Peyer's patch (tissue), 4 donors: ENCODE data around the gene FLT4. TPM values are rescaled to one million over a fixed set of nuclear protein-coding genes. Genes with fewer than 3 reads are reported as not detected.

Experiments used
- DNase-seq, 3 donors: peaks; one replicate each; pipeline ENCODE4 v3.0.0-alpha.2; 2017 to 2019
- H3K27ac ChIP-seq, 4 donors: fragments of 200-600 bp; sonication (generic); one replicate each; pipeline ENCODE4 v1.5.1; 2016 to 2019
- H3K27me3 ChIP-seq, 2 donors: fragments of 200-600 bp; sonication (generic); one replicate each; pipeline ENCODE4 v1.5.1; 2019
- H3K36me3 ChIP-seq, 3 donors: fragments of 200-600 bp; sonication (generic); one replicate each; pipeline ENCODE4 v1.5.1; 2016 to 2019
- H3K4me1 ChIP-seq, 4 donors: fragments of 200-600 bp; sonication (generic); one replicate each; pipeline ENCODE4 v1.5.1; 2016 to 2019
- H3K4me3 ChIP-seq, 4 donors: fragments of 200-600 bp; sonication (generic); 1 replicate in 3 of 4; 2 replicates in 1 of 4; pipeline ENCODE4 v1.5.1; 2016 to 2019; ENCODE audit warnings: mild to moderate bottlenecking in 1 of 4
- H3K9me3 ChIP-seq, 4 donors: fragments of 200-600 bp; sonication (generic); one replicate each; pipeline ENCODE4 v1.5.1; 2016 to 2019; ENCODE audit warnings: mild to moderate bottlenecking in 1 of 4
- CTCF ChIP-seq, 6 experiments: fragments of 450-650 bp in 4 of 6; fragments of 200-600 bp in 2 of 6; sonication (generic) in 1 of 6; IDR thresholded peaks; one replicate each; pipeline ENCODE4 v1.5.1; 2017 to 2019; ENCODE audit warnings: antibody characterized with exemption in 6 of 6, mild to moderate bottlenecking in 3 of 6, moderate library complexity in 1 of 6
- POLR2A ChIP-seq, 2 donors: fragments of 450-650 bp; IDR thresholded peaks; one replicate each; pipeline ENCODE4 v1.5.1; 2017; ENCODE audit warnings: antibody characterized with exemption in 2 of 2, mild to moderate bottlenecking in 2 of 2, moderate library complexity in 2 of 2
- total RNA-seq, 4 donors: library from RNA; depleted of rRNA; stranded (reverse); fragments of >200 nt; gene quantifications; one replicate each; pipeline ENCODE4 v1.1.0, GENCODE V29; 2016

Gene FLT4
- total RNA-seq, 4 donors from 2014 or later, result 3.9 to 17.3 (median 6.1) TPM

DNA sequence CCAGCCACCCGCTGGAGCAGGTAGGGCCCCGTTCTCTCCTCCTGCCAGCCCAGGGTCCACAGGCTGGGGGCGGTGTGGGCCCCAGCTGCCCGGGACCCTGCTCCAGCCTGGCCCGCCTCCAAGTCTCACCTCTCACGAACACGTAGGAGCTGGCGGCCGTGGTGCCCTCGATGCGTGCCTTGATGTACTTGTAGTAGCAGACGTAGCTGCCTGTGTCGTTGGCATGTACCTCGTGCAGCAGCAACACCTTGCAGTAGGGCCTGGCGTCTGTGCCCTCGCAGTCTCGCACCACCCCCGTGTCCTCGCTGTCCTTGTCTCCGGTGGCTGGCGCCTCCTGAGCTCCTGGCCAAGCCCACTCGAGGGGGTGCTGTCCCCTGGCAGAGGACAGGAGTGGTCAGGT lies 19.0 kb downstream of the FLT4 start:
- Histone ChIP-seq H3K4me1 (no peaks in the 10 kb centered on the region), H3K9me3 (no peaks in the 10 kb centered on the region), H3K4me3 (no peak overlapping the region), H3K27me3 (no peaks in the 10 kb centered on the region), H3K27ac (no peak overlapping the region), H3K36me3 (no peaks in the 10 kb centered on the region)
- DNase-seq, result no peak
- TF ChIP-seq CTCF (IDR thresholded peaks at IDR 0.05) (no peak), POLR2A (IDR thresholded peaks at IDR 0.05) (no peak)

GRCh38 chr5:180629831-180630382 lies 19.5 kb downstream of the FLT4 start:
- H3K9me3 ChIP-seq, result no peaks in the 10 kb centered on the region
- no peak overlapping the region for H3K4me3 ChIP-seq
- H3K27me3 ChIP-seq, result no peaks in the 10 kb centered on the region
- H3K4me1 ChIP-seq, result no peaks in the 10 kb centered on the region
- no peak for DNase-seq
- TF ChIP-seq POLR2A (IDR thresholded peaks at IDR 0.05), result no peak
- no peak for TF ChIP-seq CTCF (IDR thresholded peaks at IDR 0.05)
- no peak overlapping the region for H3K27ac ChIP-seq
- H3K36me3 ChIP-seq, result no peaks in the 10 kb centered on the region

DNA sequence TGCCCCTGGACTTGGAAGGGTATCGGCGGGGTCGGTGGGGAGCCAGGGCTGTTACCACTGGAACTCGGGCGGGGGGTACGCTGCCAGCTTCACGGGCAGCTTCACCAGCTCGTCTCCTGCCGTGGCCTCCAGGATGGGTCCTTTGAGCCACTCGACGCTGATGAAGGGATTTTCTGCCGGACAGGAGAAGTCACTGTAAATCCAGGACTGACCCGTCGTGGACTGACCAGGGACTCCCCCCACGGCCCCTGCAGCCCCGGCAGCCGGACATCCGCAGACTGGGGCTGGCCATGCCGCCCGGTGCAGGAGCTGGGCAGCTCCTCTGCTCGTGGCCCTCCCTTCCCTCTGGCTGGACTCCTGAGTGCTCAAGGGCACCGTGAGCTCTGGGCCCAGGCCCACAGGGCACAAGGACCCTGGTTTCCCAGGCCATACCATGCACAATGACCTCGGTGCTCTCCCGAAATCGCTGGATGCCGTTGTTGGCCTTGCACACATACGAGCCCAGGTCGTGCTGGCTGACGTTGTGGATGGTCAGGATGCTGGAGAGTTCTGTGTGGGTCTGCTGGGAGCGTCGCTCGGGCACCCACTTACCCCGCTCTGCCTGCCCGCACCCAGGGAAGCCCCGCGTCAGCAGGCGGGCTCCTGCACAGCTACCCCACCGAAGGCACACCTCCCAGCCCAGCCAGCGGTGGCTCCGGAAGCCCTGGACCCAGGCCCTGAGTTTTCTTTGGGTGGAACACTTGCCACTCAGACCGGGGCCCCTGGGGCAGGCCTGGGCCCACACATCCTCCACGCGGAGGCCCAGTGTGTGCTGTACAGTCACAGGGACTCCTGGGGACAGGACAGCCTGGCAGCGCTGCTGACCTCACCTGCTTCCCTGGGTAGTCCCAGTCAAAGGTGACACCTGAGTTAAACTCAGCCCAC lies 20.3 kb downstream of the FLT4 start:
- Histone ChIP-seq H3K4me1 (no peaks in the 10 kb centered on the region), H3K36me3 (no peaks in the 10 kb centered on the region), H3K9me3 (no peaks in the 10 kb centered on the region), H3K4me3 (no peak overlapping the region), H3K27ac (no peak overlapping the region), H3K27me3 (no peaks in the 10 kb centered on the region)
- no peak for DNase-seq
- TF ChIP-seq CTCF (IDR thresholded peaks at IDR 0.05) (no peak), POLR2A (IDR thresholded peaks at IDR 0.05) (no peak)

DNA sequence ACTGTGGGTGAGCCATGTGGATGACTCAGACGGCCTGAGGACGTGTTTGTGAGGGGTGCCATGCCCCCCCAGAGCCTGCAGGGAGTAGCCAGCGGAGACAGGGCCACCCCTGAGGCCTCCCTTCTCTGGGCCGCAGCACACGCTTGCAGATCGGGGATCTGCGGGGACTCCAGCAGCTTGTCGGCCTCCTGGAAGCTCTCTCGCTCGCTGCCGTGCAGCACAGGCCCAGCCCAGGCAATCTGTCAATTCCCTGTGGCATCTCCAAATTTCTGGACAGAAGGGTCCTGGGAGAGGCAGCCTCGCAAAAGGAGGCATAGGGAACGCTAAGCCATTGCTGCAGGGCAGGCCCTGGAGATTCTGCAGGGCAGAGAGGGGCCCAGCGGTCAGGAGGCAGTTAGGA lies 21.2 kb downstream of the FLT4 start:
- Histone ChIP-seq H3K27ac (no peak overlapping the region), H3K4me1 (no peaks in the 10 kb centered on the region), H3K36me3 (no peaks in the 10 kb centered on the region), H3K9me3 (no peaks in the 10 kb centered on the region), H3K27me3 (no peaks in the 10 kb centered on the region), H3K4me3 (no peak overlapping the region)
- no peak for DNase-seq
- no peak for TF ChIP-seq POLR2A (IDR thresholded peaks at IDR 0.05)
- TF ChIP-seq CTCF (IDR thresholded peaks at IDR 0.05), result no peak

GRCh38 chr5:180627386-180628120 lies 21.8 kb downstream of the FLT4 start:
- no peaks in the 10 kb centered on the region for H3K27me3 ChIP-seq
- DNase-seq, result no peak
- H3K4me3 ChIP-seq, result no peak overlapping the region
- TF ChIP-seq POLR2A (IDR thresholded peaks at IDR 0.05) (no peak), CTCF (IDR thresholded peaks at IDR 0.05) (no peak)
- no peaks in the 10 kb centered on the region for H3K36me3 ChIP-seq
- no peaks in the 10 kb centered on the region for H3K9me3 ChIP-seq
- H3K27ac ChIP-seq, result no peak overlapping the region
- H3K4me1 ChIP-seq, result no peaks in the 10 kb centered on the region
